NT2/D1 (cell line): Measurements from ENCODE around the gene EGLN3.

Experiments
- SUZ12 ChIP-seq: IDR thresholded peaks from 2 replicates; pipeline ENCODE4 v1.6.1; 2011; ENCODE audit not compliant: insufficient read length, insufficient read depth; ENCODE audit errors: extremely low read depth
- YY1 ChIP-seq: IDR thresholded peaks from 2 replicates; pipeline ENCODE4 v1.6.1; 2011; ENCODE audit not compliant: insufficient read length, insufficient read depth

GRCh38 chr14:33876274-33876673 is 74.6 kb downstream of the EGLN3 start:
- TF ChIP-seq YY1 = no peak
- no peak for TF ChIP-seq SUZ12
